PC-3 (cell line): ENCODE data around the gene SLC45A3. TPM values are rescaled to one million over a fixed set of nuclear protein-coding genes. Genes with fewer than 3 reads are reported as not detected.

ENCODE experiments used
- ATAC-seq: fragments of 200-7000 bp; cut with Tn5 transposase; 2 replicates; pipeline ENCODE4 v1.9.1; 2020; ENCODE audit warnings: mild to moderate bottlenecking, moderate library complexity
- BruUV-seq: library from RNA; stranded (reverse); fragments of 400-500 nt; replicated peaks from 2 replicates; lab custom pipeline; 2021; lab: Mats Ljungman, UMichigan
- CTCF ChIA-PET: fragments of 300-600 bp; sonication (Branson Sonifier 250); formaldehyde crosslinking; loops from one replicate; lab custom pipeline; 2022; ENCODE audit warnings: antibody characterized with exemption; lab: Charles Lee
- POLR2A ChIA-PET: fragments of 300-600 bp; sonication (Branson Sonifier 250); formaldehyde crosslinking; loops from one replicate; lab custom pipeline; 2022; ENCODE audit warnings: antibody characterized with exemption; ENCODE audit not compliant: unreplicated experiment; lab: Charles Lee
- DNase-seq: peaks from one replicate; pipeline ENCODE4 v3.0.0-alpha.2; 2015
- H2AFZ ChIP-seq: fragments of 300-600 bp; sonication (generic); 2 replicates; pipeline ENCODE4 v1.6.0; 2016; ENCODE audit warnings: antibody characterized with exemption, low read length
- H3F3A ChIP-seq: fragments of 300-600 bp; sonication (generic); one replicate; pipeline ENCODE4 v1.6.0; 2017; ENCODE audit warnings: antibody characterized with exemption, low read length, control low read depth, mild to moderate bottlenecking; ENCODE audit not compliant: unreplicated experiment
- H3K27ac ChIP-seq: fragments of 300-600 bp; sonication (generic); 2 replicates; pipeline ENCODE4 v1.5.1; 2016; ENCODE audit warnings: mild to moderate bottlenecking, low read length
- H3K27me3 ChIP-seq: fragments of 300-600 bp; sonication (generic); 2 replicates; pipeline ENCODE4 v1.6.1; 2016; ENCODE audit warnings: low read length, mixed read lengths
- H3K36me3 ChIP-seq: fragments of 300-600 bp; sonication (generic); 2 replicates; pipeline ENCODE4 v1.6.1; 2016; ENCODE audit warnings: low read depth, mixed run types, low read length, mixed read lengths
- H3K4me1 ChIP-seq: fragments of 300-600 bp; sonication (generic); 2 replicates; pipeline ENCODE4 v1.5.1; 2016; ENCODE audit warnings: low read length; ENCODE audit not compliant: insufficient read depth
- H3K4me2 ChIP-seq: fragments of 300-600 bp; sonication (generic); 2 replicates; pipeline ENCODE4 v1.6.0; 2016; ENCODE audit warnings: low read length
- H3K4me3 ChIP-seq: fragments of 300-600 bp; sonication (generic); 2 replicates; pipeline ENCODE4 v1.5.1; 2016; ENCODE audit warnings: mild to moderate bottlenecking, low read length, mixed read lengths
- H3K79me2 ChIP-seq: fragments of 300-600 bp; sonication (generic); 2 replicates; pipeline ENCODE4 v1.6.1; 2017; ENCODE audit warnings: low read length, mixed read lengths
- H3K9ac ChIP-seq: fragments of 300-600 bp; sonication (generic); 2 replicates; pipeline ENCODE4 v1.6.0; 2016; ENCODE audit warnings: mild to moderate bottlenecking, low read length
- H3K9me2 ChIP-seq: fragments of 300-600 bp; sonication (generic); replicated peaks from 2 replicates; pipeline ENCODE4 v1.6.1; 2016; ENCODE audit warnings: mixed run types, low read length, mixed read lengths
- H3K9me3 ChIP-seq: fragments of 300-600 bp; sonication (generic); 2 replicates; pipeline ENCODE4 v1.6.1; 2016; ENCODE audit warnings: low read length, mixed read lengths
- H4K20me1 ChIP-seq: fragments of 300-600 bp; sonication (generic); 2 replicates; pipeline ENCODE4 v1.6.1; 2016; ENCODE audit warnings: low read length, mixed read lengths
- EZH2 ChIP-seq: fragments of 300-600 bp; sonication (generic); IDR thresholded peaks from one replicate; pipeline ENCODE4 v1.6.1; 2017; ENCODE audit warnings: antibody characterized with exemption, mild to moderate bottlenecking, low read length; ENCODE audit not compliant: unreplicated experiment
- EZH2phosphoT487 ChIP-seq: fragments of 300-600 bp; sonication (generic); IDR thresholded peaks from 2 replicates; pipeline ENCODE4 v1.6.1; 2018; ENCODE audit warnings: mild to moderate bottlenecking, antibody characterized with exemption, low read length, borderline replicate concordance
- intact Hi-C: fragments of 100-400 bp; cut with micrococcal nuclease; formaldehyde crosslinking; loops from 2 replicates; pipeline ENCODE4 v1.9.0; 2023
- total RNA-seq: library from RNA; depleted of rRNA; stranded (reverse); fragments of >200 nt; gene quantifications from 2 replicates; pipeline ENCODE4 v1.2.3, GENCODE V29; 2014
- TF ChIP-seq, protein P1 (sequence below): fragments of 300-600 bp; sonication (generic); conservative IDR thresholded peaks from 2 replicates; pipeline ENCODE4 v1.5.1; 2017; ENCODE audit warnings: antibody characterized with exemption, low read depth, mild to moderate bottlenecking, low read length

The SLC45A3 gene
- total RNA-seq, 1 experiment from 2014 or later: 33.2 TPM

DNA sequence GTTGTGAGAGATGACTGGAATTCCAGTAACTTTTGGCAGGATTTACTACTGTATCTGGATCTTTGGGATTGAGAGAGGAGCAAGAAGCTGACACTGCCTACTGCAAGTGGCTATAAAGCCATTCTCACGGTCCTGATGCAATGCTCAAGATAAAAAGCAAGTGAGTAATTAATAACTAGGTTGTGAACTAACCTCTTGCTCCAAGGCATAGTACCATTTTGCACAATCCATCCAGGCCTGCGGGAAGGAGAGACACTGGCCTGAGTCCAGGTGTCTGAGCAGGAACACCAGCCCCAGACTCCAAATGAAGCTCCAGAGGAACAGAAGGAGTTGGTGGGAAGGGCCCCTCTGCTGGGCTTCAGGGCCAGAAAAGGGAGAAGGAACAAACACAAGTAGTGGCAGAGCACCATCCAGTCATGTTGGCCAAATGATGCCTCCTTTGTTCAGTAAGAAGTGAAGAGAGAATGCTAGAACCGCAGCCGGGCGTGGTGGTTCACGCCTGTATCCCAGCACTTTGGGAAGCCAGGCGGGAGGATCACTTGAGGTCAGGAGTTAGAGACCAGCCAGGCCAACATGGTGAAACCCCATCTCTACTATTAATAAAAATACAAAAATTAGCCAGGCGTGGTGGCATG is 9.9 kb upstream of the SLC45A3 start:
- ChIA-PET POLR2A (no interaction called here), CTCF (no interaction called here)
- Histone ChIP-seq H3K4me2 (no peak overlapping the region), H3K27ac (no peak overlapping the region), H3K27me3 (no peaks in the 10 kb centered on the region), H3K4me1 (no peaks in the 10 kb centered on the region), H4K20me1 (no peaks in the 10 kb centered on the region), H3F3A (no peaks in the 10 kb centered on the region), H3K4me3 (no peak overlapping the region), H2AFZ (no peak overlapping the region), H3K79me2 (no peaks in the 10 kb centered on the region), H3K9me3 (no peaks in the 10 kb centered on the region), H3K9me2 (no peaks in the 10 kb centered on the region), H3K9ac (no peak overlapping the region), H3K36me3 (no peaks in the 10 kb centered on the region)
- intact Hi-C loops: no loop called here
- DNase-seq: no peak
- no TSS peak for BruUV-seq
- ATAC-seq: no peak
- TF ChIP-seq, protein P1, sequence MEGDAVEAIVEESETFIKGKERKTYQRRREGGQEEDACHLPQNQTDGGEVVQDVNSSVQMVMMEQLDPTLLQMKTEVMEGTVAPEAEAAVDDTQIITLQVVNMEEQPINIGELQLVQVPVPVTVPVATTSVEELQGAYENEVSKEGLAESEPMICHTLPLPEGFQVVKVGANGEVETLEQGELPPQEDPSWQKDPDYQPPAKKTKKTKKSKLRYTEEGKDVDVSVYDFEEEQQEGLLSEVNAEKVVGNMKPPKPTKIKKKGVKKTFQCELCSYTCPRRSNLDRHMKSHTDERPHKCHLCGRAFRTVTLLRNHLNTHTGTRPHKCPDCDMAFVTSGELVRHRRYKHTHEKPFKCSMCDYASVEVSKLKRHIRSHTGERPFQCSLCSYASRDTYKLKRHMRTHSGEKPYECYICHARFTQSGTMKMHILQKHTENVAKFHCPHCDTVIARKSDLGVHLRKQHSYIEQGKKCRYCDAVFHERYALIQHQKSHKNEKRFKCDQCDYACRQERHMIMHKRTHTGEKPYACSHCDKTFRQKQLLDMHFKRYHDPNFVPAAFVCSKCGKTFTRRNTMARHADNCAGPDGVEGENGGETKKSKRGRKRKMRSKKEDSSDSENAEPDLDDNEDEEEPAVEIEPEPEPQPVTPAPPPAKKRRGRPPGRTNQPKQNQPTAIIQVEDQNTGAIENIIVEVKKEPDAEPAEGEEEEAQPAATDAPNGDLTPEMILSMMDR: no peak
- TF ChIP-seq EZH2phosphoT487: no peak

DNA sequence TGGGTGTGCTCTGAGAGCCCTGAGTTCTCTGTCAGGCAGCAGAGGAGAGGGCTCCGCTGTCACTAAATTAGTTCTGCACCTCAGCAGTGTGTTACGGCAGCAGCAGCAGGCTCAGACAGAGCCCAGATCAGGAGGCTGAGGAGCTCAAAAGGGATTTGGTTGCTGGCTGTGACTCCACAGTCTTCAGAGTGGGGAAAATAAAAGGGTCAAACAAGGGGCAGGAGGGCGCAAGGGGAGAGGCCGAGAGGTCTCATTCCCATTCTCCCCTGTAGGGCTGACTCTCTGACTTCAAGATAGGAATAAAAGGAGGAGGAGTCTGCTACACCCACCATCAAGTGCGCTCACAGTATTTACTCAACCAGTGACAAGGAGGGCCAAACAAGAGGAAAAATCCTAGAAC is 9.2 kb upstream of the SLC45A3 start:
- Histone ChIP-seq H3K4me2 (no peak overlapping the region), H3K27ac (no peak overlapping the region), H3K9me2 (no peaks in the 10 kb centered on the region), H3K36me3 (no peaks in the 10 kb centered on the region), H3F3A (no peaks in the 10 kb centered on the region), H3K9ac (no peak overlapping the region), H2AFZ (no peak overlapping the region), H3K27me3 (no peaks in the 10 kb centered on the region), H4K20me1 (no peaks in the 10 kb centered on the region), H3K79me2 (no peaks in the 10 kb centered on the region), H3K9me3 (no peaks in the 10 kb centered on the region), H3K4me1 (no peaks in the 10 kb centered on the region), H3K4me3 (no peak overlapping the region)
- no peak for DNase-seq
- ATAC-seq: no peak
- intact Hi-C loops: no loop called here
- ChIA-PET POLR2A (no interaction called here), CTCF (no interaction called here)
- no peak for TF ChIP-seq EZH2
- TF ChIP-seq, protein P1: no peak
- TF ChIP-seq EZH2phosphoT487: no peak
- BruUV-seq: no TSS peak

DNA sequence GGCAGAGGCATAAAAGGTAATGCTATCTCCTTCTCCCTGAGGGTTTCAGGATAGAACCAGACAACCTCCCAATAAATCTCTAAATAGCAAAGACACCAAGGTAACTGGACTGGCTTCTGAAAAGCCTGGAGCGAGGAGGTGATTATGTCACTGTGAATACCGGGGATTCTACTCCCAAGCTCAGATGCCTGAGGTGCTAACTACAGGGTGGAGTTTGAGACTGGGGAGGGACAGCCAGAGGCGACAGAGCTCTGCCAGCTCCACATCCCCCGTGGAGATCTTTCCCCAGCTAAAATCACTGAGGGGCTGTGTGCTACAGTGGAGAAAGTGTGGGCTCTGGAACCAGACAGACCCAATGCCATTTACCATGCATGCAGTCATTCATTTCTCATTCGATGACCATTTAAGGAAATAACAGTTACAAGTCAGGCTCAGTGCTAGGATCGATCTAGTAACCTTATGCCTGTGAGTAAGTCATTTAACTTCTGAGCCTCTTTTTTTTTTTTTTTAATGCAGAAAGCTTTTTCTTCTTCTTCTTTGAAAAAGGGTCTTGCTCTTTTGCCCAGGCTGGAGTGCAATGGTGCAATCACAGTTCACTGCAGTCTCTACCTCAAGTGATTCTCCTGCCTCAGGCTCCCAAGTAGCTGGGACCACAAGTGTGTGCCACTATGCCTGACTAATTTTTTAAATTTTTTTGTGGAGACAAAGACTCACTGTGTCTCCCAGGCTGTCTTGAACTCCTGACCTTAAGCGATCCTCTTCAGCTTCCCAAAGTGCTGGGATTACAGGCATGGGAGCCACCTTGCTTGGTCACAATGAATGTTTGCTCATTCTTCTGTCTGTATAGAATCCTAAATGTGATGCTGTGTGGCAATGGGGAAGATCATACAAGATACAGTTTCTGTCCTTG is 8.1 kb upstream of the SLC45A3 start:
- no peaks in the 10 kb centered on the region for H3F3A ChIP-seq
- no peak for DNase-seq
- no TSS peak for BruUV-seq
- no peaks in the 10 kb centered on the region for H3K36me3 ChIP-seq
- H3K27me3 ChIP-seq: no peaks in the 10 kb centered on the region
- no peak for ATAC-seq
- ChIA-PET POLR2A (no interaction called here), CTCF (no interaction called here)
- TF ChIP-seq, protein P1: no peak
- TF ChIP-seq EZH2 (no peak), EZH2phosphoT487 (no peak)
- H4K20me1 ChIP-seq: no peaks in the 10 kb centered on the region
- no peak overlapping the region for H3K27ac ChIP-seq
- no peaks in the 10 kb centered on the region for H3K9me3 ChIP-seq
- H2AFZ ChIP-seq: no peak overlapping the region
- H3K9me2 ChIP-seq: no peaks in the 10 kb centered on the region
- no peaks in the 10 kb centered on the region for H3K4me1 ChIP-seq
- intact Hi-C loops: no loop called here
- H3K4me2 ChIP-seq: no peak overlapping the region
- no peaks in the 10 kb centered on the region for H3K79me2 ChIP-seq
- H3K4me3 ChIP-seq: no peak overlapping the region
- H3K9ac ChIP-seq: no peak overlapping the region
